Cardiac fibroblast (primary cell): ENCODE results near the gene RNF182.

Experiments
- DNase-seq, 2 donors: peaks; one replicate each; pipeline versions ENCODE4 v3.0.0 to v3.0.0-alpha.2; 2010; ENCODE audit warnings: low read depth in 2 of 2
- H3K4me3 ChIP-seq, 2 donors: replicated peaks in 1 of 2; 1 replicate in 1 of 2; 2 replicates in 1 of 2; pipeline ENCODE4 v1.5.1; 2011; ENCODE audit warnings: low read depth in 2 of 2, low read length in 2 of 2, mild to moderate bottlenecking in 2 of 2, moderate library complexity in 1 of 2
- TF ChIP-seq, protein P1 (sequence below): IDR thresholded peaks from one replicate; pipeline ENCODE4 v1.5.1; 2011; ENCODE audit warnings: low read depth, mild to moderate bottlenecking, low read length, inconsistent platforms

RNF182 gene

GRCh38 chr6:13979284-13980171 is 54.8 kb downstream of the RNF182 start:
- no peak for DNase-seq
- TF ChIP-seq, protein P1, sequence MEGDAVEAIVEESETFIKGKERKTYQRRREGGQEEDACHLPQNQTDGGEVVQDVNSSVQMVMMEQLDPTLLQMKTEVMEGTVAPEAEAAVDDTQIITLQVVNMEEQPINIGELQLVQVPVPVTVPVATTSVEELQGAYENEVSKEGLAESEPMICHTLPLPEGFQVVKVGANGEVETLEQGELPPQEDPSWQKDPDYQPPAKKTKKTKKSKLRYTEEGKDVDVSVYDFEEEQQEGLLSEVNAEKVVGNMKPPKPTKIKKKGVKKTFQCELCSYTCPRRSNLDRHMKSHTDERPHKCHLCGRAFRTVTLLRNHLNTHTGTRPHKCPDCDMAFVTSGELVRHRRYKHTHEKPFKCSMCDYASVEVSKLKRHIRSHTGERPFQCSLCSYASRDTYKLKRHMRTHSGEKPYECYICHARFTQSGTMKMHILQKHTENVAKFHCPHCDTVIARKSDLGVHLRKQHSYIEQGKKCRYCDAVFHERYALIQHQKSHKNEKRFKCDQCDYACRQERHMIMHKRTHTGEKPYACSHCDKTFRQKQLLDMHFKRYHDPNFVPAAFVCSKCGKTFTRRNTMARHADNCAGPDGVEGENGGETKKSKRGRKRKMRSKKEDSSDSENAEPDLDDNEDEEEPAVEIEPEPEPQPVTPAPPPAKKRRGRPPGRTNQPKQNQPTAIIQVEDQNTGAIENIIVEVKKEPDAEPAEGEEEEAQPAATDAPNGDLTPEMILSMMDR = no peak
- no peak overlapping the region for H3K4me3 ChIP-seq

DNA sequence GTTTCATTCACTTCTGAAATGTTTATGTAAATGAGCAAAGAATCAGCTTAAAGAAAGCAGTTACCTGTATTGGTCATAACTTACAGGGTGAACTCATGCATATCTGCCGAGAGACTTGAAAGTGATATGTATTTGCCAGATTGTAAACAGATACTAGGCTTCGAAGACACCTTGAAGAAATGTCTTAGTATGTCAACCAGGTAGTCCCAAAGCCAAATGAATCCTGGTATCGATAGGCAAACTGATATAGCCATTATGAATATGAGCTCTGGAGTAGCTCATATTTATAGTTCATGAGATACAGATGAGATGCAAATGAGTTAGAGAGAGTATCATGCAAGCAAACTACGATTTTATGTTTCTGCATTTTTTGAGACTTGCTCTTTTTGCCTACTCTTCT is 55.8 kb downstream of the RNF182 start:
- TF ChIP-seq, protein P1 = no peak
- no peak overlapping the region for H3K4me3 ChIP-seq
- no peak for DNase-seq

DNA sequence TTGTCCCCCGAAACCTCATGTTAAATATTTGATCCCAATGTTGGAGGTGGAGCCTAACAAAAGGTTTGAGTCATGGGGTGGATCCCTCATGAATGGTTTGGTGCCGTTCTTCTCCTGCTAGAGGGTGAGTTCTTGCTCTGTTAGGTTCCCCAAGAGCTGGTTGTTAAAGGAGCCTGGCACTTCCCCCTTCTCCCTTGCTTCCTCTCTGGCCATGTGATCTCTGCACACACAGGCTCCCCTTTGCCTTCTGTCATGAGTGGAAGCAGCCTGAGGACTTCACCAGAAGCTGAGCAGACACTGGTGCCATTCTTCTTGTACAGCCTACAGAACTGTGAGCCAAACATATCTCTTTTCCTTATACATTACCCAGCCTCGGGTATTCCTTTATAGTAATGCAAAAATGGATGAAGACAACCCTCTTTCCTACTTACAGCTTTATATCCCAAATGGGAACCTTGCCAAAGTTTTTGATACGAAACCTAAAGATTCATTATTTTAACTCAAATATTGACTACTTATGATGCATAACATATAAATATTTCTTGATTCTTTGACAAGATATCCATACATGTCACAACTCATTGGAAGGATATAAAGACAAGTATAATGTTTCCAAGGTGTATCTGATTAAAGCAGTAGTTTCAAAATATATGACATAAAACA is 61.0 kb downstream of the RNF182 start:
- no peak for DNase-seq
- TF ChIP-seq, protein P1 = no peak

DNA sequence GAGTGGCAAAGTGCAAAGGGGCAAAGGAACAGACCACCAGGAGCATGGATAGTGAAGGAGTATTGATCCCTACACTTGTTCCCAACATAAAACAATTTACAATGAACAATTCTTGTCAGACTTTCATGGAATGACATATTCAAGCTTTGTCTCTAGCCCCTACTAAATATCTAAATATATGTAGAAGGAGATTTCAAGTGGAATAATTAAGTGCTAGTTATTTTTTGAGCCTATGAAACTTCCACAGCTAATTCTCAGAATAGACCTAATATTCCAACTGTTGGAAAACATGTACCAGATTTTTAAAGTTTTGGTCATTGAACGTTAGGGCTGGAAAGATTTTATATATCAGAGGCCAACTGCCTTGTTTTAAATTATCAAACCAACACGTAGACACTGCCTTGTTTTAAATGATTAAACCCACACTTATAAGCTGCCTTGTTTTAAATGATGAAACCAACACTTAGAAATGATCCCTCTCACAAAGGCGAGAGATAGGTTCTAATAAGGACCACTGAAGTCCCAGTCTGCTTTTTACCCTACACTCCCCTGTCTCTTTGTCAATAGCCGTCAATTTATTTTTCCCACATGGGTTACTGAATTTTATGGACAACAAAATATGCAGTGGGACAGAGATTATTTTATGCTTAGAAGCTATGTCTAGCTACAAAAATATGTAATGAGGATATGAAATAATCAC is 62.1 kb downstream of the RNF182 start:
- no peak overlapping the region for H3K4me3 ChIP-seq
- DNase-seq = no peak
- TF ChIP-seq, protein P1 = no peak

More for the DNA sequence above, 61.0 kb downstream of the RNF182 start:
- H3K4me3 ChIP-seq = no peak overlapping the region

- DNase-seq = no peak
- TF ChIP-seq, protein P1 = no peak
- H3K4me3 ChIP-seq = no peak overlapping the region
Measured at GRCh38 chr6:13987400-13987865, 62.7 kb downstream of the RNF182 start.

DNA sequence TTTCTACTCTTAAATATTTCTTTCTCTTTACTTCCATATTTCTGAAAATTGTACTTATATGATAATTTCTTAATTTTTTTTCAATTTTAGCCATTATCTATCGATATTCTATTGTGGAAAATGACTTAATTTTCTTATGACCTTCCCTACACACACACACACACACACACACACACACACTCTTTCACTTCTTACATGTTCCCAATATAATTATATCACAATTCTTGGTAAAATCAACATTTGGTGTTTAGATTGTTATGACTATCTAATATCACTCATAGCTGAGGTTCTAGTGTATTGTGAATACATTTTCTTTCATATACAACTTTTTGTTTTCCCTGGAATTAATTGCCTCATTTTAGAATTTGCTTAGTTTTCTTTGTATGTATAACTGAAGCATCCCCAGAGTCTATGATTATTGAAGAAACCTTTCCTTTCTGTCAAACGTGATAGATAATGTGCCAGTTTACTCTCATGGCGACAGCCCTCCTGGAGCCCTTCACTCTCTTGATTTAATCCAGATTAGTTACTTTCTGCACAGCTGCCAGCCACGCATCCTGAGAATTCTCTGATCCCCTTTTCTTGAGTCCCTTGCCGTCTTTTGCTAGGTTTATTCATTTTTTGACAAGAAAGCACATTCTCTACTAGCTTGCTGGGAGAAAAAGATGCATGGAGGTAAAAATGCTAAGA is 63.4 kb downstream of the RNF182 start:
- TF ChIP-seq, protein P1 = no peak
- DNase-seq = no peak
- no peak overlapping the region for H3K4me3 ChIP-seq
